Breast epithelium (tissue), 4 donors: ENCODE measurements around the gene TMSB15C. TPM values are rescaled to one million over a fixed set of nuclear protein-coding genes. Genes with fewer than 3 reads are reported as not detected.
"Not testable (repeated sequence)": the region's sequence is repeated elsewhere in the genome, so short reads cannot be mapped to it uniquely, and the experiment has no call there.

Experiments
- DNase-seq, 2 donors: peaks; one replicate each; pipeline ENCODE4 v3.0.0-alpha.2; 2019; ENCODE audit warnings: low spot score in 2 of 2
- H3K27ac ChIP-seq, 2 donors: fragments of 200-600 bp; sonication (generic) in 1 of 2; one replicate each; pipeline ENCODE4 v1.5.1; 2016 to 2019; ENCODE audit warnings: mild to moderate bottlenecking in 1 of 2
- H3K27me3 ChIP-seq, 2 donors: fragments of 200-600 bp; sonication (generic) in 1 of 2; one replicate each; pipeline versions ENCODE4 v1.5.1 to v1.6.0; 2017 to 2019; ENCODE audit warnings: control low read depth in 1 of 2, mild to moderate bottlenecking in 1 of 2
- H3K36me3 ChIP-seq: fragments of 200-600 bp; one replicate; pipeline ENCODE4 v1.5.1; 2019
- H3K4me1 ChIP-seq, 2 donors: fragments of 200-600 bp; sonication (generic); one replicate each; pipeline ENCODE4 v1.5.1; 2016 to 2019; ENCODE audit warnings: control low read depth in 1 of 2
- H3K4me3 ChIP-seq, 3 donors: fragments of 200-600 bp; sonication (generic); 1 replicate in 2 of 3; 2 replicates in 1 of 3; pipeline ENCODE4 v1.5.1; 2016 to 2019; ENCODE audit warnings: mild to moderate bottlenecking in 3 of 3, moderate library complexity in 2 of 3
- H3K9me3 ChIP-seq, 2 donors: fragments of 200-600 bp; sonication (generic) in 1 of 2; one replicate each; pipeline ENCODE4 v1.5.1; 2016 to 2019; ENCODE audit warnings: control low read depth in 1 of 2
- CTCF ChIP-seq, 3 donors: fragments of 450-650 bp; IDR thresholded peaks; one replicate each; pipeline ENCODE4 v1.5.1; 2016 to 2017; ENCODE audit warnings: antibody characterized with exemption in 3 of 3, mild to moderate bottlenecking in 3 of 3, moderate library complexity in 3 of 3
- POLR2A ChIP-seq: fragments of 450-650 bp; IDR thresholded peaks from one replicate; pipeline ENCODE4 v1.6.1; 2016; ENCODE audit warnings: antibody characterized with exemption, mild to moderate bottlenecking, moderate library complexity
- POLR2AphosphoS5 ChIP-seq, 3 donors: sonication (generic); formaldehyde crosslinking; IDR thresholded peaks; one replicate each; pipeline ENCODE4 v1.6.1; 2017; ENCODE audit warnings: antibody characterized with exemption in 3 of 3
- intact Hi-C: fragments of 100-400 bp; cut with DNase I; formaldehyde crosslinking; loops from one replicate; pipeline ENCODE4 v1.15.1; 2023; ENCODE audit warnings: low total_unique reads
- total RNA-seq, 3 donors: library from RNA; depleted of rRNA; stranded (reverse); fragments of >200 nt; gene quantifications; one replicate each; pipeline ENCODE4 v1.1.0, GENCODE V29; 2016

Gene TMSB15C
- total RNA-seq, 3 donors from 2014 or later, result 1.8 to 6.2 (median 4.1) TPM

GRCh38 chrX:104112326-104112951 lies 36.4 kb upstream of the TMSB15C start, which contains the start of gene ZCCHC18:
ZCCHC18 (plus strand) TSS chrX:104112523; CDS start chrX:104114112, 1,589 bp downstream.
- H3K4me3 ChIP-seq, result peak within 1 kb of the TSS; percentile 49 to 64 (median 56)
- DNase-seq, result peak in 1 of 2 donors; percentile 18
- peaks cover 0 to 71% of the 10 kb centered on the region in 2 donors for H3K27me3 ChIP-seq
- H3K36me3 ChIP-seq, result no peaks in the 10 kb centered on the region
- TF ChIP-seq POLR2AphosphoS5 (IDR thresholded peaks at IDR 0.05), result no peak
- H3K9me3 ChIP-seq, result no peaks in the 10 kb centered on the region
- H3K4me1 ChIP-seq, result no peaks in the 10 kb centered on the region
- peak within 1 kb of the TSS; percentile 36 to 42 for H3K27ac ChIP-seq
- intact Hi-C loops, result no loop called here

DNA sequence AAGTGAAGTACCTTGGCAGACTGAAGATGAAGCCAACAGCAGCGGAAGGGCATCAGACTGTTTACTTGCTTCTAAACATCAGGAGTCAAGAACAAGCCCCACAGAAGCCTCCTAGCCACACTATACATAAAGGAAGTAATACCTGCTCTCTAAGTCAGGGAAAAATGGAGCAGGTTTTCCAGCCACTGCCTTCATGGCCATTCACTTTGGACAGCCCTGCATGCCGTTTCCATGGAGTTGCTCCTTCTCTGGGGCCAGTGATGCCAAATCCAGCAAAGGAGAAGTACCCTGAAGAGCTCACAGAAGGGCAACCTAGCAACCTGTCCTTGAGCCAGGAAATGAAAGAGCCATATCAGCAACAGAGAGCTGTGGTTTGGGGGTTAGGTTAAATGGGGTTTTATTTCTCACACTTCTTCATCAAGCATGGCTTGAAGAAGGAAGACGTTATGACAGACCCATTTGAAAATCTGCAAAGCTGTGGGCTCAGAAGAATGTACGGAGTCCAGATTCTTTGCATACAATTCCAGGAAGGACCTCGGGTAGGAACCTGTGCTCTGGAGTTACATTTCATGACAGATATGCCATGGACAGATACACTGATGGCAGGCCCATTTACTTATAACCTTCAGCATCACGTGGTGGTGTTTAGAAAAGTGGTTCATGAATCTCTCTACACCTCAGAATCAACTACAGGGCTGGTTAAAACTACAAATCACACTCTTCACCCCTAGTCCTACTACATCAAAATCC lies 34.6 kb upstream of the TMSB15C start:
- DNase-seq, H3K9me3 ChIP-seq, H3K4me3 ChIP-seq, intact Hi-C loops, H3K36me3 ChIP-seq, H3K27ac ChIP-seq, H3K4me1 ChIP-seq: not testable (repeated sequence)
- H3K27me3 ChIP-seq, result peaks cover 0 to 70% of the 10 kb centered on the region in 2 donors

- Histone ChIP-seq H3K27me3 (peaks cover 0 to 66% of the 10 kb centered on the region in 2 donors), H3K36me3 (no peaks in the 10 kb centered on the region), H3K4me1 (no peaks in the 10 kb centered on the region), H3K27ac (no peak overlapping the region), H3K9me3 (no peaks in the 10 kb centered on the region), H3K4me3 (no peak overlapping the region)
- intact Hi-C loops, result no loop called here
- TF ChIP-seq POLR2A (no peak), POLR2AphosphoS5 (IDR thresholded peaks at IDR 0.05) (no peak), CTCF (IDR thresholded peaks at IDR 0.05) (no peak)
- DNase-seq, result no peak
These were observed 32.9 kb upstream of the TMSB15C start for GRCh38 chrX:104108955-104109354.

DNA sequence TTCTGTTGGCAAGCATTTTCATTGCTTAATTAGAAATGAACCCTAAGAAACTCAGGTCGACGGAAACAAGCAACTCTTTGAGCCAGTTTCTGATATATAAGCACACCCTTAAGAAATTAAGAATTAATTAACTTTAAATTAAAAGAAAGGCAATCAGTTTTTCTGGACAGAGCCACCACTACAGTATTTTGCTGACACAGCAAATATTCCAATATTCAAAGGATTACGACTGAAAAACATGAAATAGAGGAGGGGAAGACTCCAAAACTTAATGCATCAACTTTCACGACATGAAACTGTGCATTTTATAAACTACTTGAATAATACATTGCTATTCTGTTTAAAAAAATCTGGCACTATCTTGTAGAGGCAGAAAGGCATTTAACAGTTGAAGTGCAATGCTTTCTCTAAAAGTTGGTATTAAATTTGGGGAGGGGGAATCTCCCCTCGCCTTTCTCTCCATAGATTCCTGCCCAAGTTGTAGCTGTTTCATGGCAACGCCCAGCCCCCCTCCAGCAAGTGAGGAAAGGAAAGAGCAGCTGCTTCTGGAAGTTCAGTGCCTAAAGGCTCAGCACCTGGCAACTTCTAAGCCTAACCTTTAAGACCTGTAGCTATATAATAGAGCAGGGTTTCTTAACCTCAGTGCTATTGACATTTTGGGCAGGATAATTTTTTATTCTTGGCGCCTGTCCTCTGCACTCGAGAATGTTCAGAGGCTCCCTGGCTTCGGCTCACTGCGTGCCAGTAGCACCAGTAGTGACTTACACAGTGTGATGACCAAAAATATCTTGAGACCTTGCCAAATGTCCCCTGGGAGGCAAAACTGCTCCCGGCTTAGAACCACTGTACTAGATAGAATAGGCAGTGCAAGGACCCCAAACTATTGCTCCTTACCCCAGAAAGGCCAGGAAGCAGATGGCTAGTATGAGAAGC lies 29.6 kb upstream of the TMSB15C start:
- no peak for DNase-seq
- Histone ChIP-seq H3K36me3 (no peaks in the 10 kb centered on the region), H3K9me3 (no peaks in the 10 kb centered on the region), H3K4me1 (no peaks in the 10 kb centered on the region), H3K4me3 (no peak overlapping the region), H3K27me3 (peaks cover 0 to 63% of the 10 kb centered on the region in 2 donors), H3K27ac (no peak overlapping the region)
- intact Hi-C loops, result no loop called here
- TF ChIP-seq POLR2A (no peak), CTCF (IDR thresholded peaks at IDR 0.05) (no peak), POLR2AphosphoS5 (IDR thresholded peaks at IDR 0.05) (no peak)

DNA sequence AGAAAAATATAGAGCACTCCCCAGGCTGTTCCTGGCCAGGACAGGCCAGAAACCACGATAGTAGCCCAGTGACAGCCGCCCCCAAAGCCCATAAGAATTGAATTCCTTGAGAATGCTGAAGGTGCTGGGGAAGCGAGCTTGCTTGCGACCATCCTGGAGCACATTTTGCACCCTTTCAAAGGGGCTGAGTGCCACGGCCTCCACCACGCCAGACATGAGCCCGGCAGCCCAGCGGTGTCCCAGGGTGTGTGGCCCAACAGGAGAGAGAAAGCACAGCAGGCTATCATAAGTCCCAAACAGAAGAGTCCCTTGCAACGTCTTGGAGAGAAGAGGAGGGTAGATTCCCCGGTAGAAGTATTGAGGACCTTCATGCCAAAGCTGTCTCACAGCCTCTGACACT lies 28.6 kb upstream of the TMSB15C start:
- no peak overlapping the region for H3K27ac ChIP-seq
- peaks cover 0 to 59% of the 10 kb centered on the region in 2 donors for H3K27me3 ChIP-seq
- DNase-seq, result no peak
- H3K36me3 ChIP-seq, result no peaks in the 10 kb centered on the region
- intact Hi-C loops, result no loop called here
- TF ChIP-seq POLR2A (no peak), POLR2AphosphoS5 (IDR thresholded peaks at IDR 0.05) (no peak), CTCF (IDR thresholded peaks at IDR 0.05) (no peak)
- no peaks in the 10 kb centered on the region for H3K4me1 ChIP-seq
- no peak overlapping the region for H3K4me3 ChIP-seq
- H3K9me3 ChIP-seq, result no peaks in the 10 kb centered on the region
